SK-N-MC (cell line): ENCODE measurements around the gene SSTR1.

Experiments
- EZH2 ChIP-seq: fragments of 200-600 bp; sonication (generic); IDR thresholded peaks from one replicate; pipeline ENCODE4 v1.6.1; 2017; ENCODE audit warnings: antibody characterized with exemption
- POLR2AphosphoS5 ChIP-seq: IDR thresholded peaks from 2 replicates; pipeline ENCODE4 v1.6.1; 2012; ENCODE audit warnings: mild to moderate bottlenecking, low read depth, low read length, borderline replicate concordance

- TF ChIP-seq EZH2: no peak
- TF ChIP-seq POLR2AphosphoS5: no peak
These were observed 36.1 kb downstream of the SSTR1 start for GRCh38 chr14:38243696-38244240.
